HepG2 (cell line): ENCODE results near the gene SRSF4. TPM values are rescaled to one million over a fixed set of nuclear protein-coding genes. Genes with fewer than 3 reads are reported as not detected.

Experiments
- ARHGAP35 ChIP-seq: sonication (generic); formaldehyde crosslinking; IDR thresholded peaks from 2 replicates; pipeline ENCODE4 v1.9.0; 2022; ENCODE audit warnings: mild to moderate bottlenecking, inconsistent platforms, moderate library complexity, missing genetic modification reagents, borderline replicate concordance
- ATF7-NPFF ChIP-seq: sonication (generic); formaldehyde crosslinking; IDR thresholded peaks from 2 replicates; pipeline ENCODE4 v1.8.1; 2023; ENCODE audit warnings: mild to moderate bottlenecking, low read depth, missing genetic modification reagents, moderate library complexity
- ELF1 ChIP-seq: sonication (generic); formaldehyde crosslinking; IDR thresholded peaks from 2 replicates; pipeline ENCODE4 v1.4.0; 2020; ENCODE audit warnings: missing genetic modification reagents
- GFI1 ChIP-seq: sonication (generic); formaldehyde crosslinking; IDR thresholded peaks from 2 replicates; pipeline ENCODE4 v1.5.0; 2020; ENCODE audit warnings: missing genetic modification reagents, mild to moderate bottlenecking, borderline replicate concordance
- HNRNPUL1 ChIP-seq: fragments of 200-400 bp; formaldehyde crosslinking; IDR thresholded peaks from 2 replicates; pipeline ENCODE4 v1.6.1; 2017; ENCODE audit warnings: low read depth, mild to moderate bottlenecking, low read length, moderate library complexity
- HOXA9 ChIP-seq: sonication (generic); formaldehyde crosslinking; IDR thresholded peaks from 2 replicates; pipeline ENCODE4 v1.8.1; 2022; ENCODE audit warnings: missing genetic modification reagents, mild to moderate bottlenecking, moderate library complexity, borderline replicate concordance
- KDM6A ChIP-seq: IDR thresholded peaks from 2 replicates; pipeline ENCODE4 v1.6.1; 2016; ENCODE audit warnings: low read depth
- NR0B2 ChIP-seq: sonication (generic); formaldehyde crosslinking; IDR thresholded peaks from 2 replicates; pipeline ENCODE4 v1.4.0; 2020; ENCODE audit warnings: mild to moderate bottlenecking, missing genetic modification reagents
- POLR2G ChIP-seq: fragments of 200-400 bp; formaldehyde crosslinking; IDR thresholded peaks from 2 replicates; pipeline ENCODE4 v1.6.1; 2018; ENCODE audit warnings: mild to moderate bottlenecking, low read depth, low read length, moderate library complexity
- RXRA ChIP-seq: sonication (generic); formaldehyde crosslinking; IDR thresholded peaks from 2 replicates; pipeline ENCODE4 v1.5.1; 2020; ENCODE audit warnings: missing genetic modification reagents
- RXRB ChIP-seq: IDR thresholded peaks from 2 replicates; pipeline ENCODE4 v1.6.1; 2016; ENCODE audit warnings: borderline replicate concordance, missing genetic modification reagents, missing compliant biosample characterization
- TIGD3 ChIP-seq: sonication (generic); formaldehyde crosslinking; IDR thresholded peaks from 2 replicates; pipeline ENCODE4 v1.5.1; 2020; ENCODE audit warnings: mild to moderate bottlenecking, missing genetic modification reagents, borderline replicate concordance
- TSC22D2 ChIP-seq: sonication (generic); formaldehyde crosslinking; IDR thresholded peaks from 2 replicates; pipeline ENCODE4 v1.5.1; 2020; ENCODE audit warnings: missing genetic modification reagents, mild to moderate bottlenecking, borderline replicate concordance
- U2AF2 ChIP-seq: fragments of 200-400 bp; formaldehyde crosslinking; IDR thresholded peaks from 2 replicates; pipeline ENCODE4 v1.6.1; 2017; ENCODE audit warnings: low read depth, mild to moderate bottlenecking, low read length
- ZBTB25 ChIP-seq: IDR thresholded peaks from 2 replicates; pipeline ENCODE4 v1.6.1; 2018; ENCODE audit warnings: missing genetic modification reagents
- ZNF333 ChIP-seq: sonication (generic); formaldehyde crosslinking; IDR thresholded peaks from 2 replicates; pipeline ENCODE4 v1.4.0; 2020; ENCODE audit warnings: mild to moderate bottlenecking, missing genetic modification reagents, borderline replicate concordance
- ZNF383 ChIP-seq: sonication (generic); formaldehyde crosslinking; IDR thresholded peaks from 2 replicates; pipeline ENCODE4 v1.4.0; 2020; ENCODE audit warnings: missing genetic modification reagents, mild to moderate bottlenecking, borderline replicate concordance
- polyA plus RNA-seq, 8 experiments: library from polyadenylated mRNA; depleted of rRNA in 3 of 8; stranded (reverse) in 7 of 8; unstranded in 1 of 8; fragments of >200 nt; fragmentation: Illumina TruSeq in 4 of 8; extraction: Trizol in 4 of 8; gene quantifications; 2 replicates each; pipeline versions ENCODE4 v1.2.1 to v1.2.3, GENCODE V29; 2011 to 2016; ENCODE audit warnings: low read depth in 4 of 8, missing spikeins in 1 of 8, mixed read lengths in 1 of 8; ENCODE audit not compliant: insufficient read depth in 1 of 8
- total RNA-seq, 5 experiments: library from RNA; depleted of rRNA; stranded (reverse); fragments of >200 nt; fragmentation: Illumina TruSeq; extraction: Trizol; gene quantifications; 2 replicates each; pipeline ENCODE4 v1.2.3, GENCODE V29; 2016; ENCODE audit warnings: low read depth in 1 of 5
- TF ChIP-seq, protein P1 (sequence below): sonication (generic); formaldehyde crosslinking; IDR thresholded peaks from 2 replicates; pipeline ENCODE4 v1.5.1; 2020; ENCODE audit warnings: missing genetic modification reagents, mild to moderate bottlenecking, borderline replicate concordance
- TF ChIP-seq, protein P2 (sequence below): sonication (generic); formaldehyde crosslinking; IDR thresholded peaks from 2 replicates; pipeline ENCODE4 v1.8.1; 2022; ENCODE audit warnings: low read depth, mild to moderate bottlenecking, missing genetic modification reagents

SRSF4 gene
- total and polyA plus RNA-seq, 2 of the 13 experiments (the other 11 are each of a cell fraction or from before 2014, with no cell fraction given): 37.7 to 50.9 TPM

DNA sequence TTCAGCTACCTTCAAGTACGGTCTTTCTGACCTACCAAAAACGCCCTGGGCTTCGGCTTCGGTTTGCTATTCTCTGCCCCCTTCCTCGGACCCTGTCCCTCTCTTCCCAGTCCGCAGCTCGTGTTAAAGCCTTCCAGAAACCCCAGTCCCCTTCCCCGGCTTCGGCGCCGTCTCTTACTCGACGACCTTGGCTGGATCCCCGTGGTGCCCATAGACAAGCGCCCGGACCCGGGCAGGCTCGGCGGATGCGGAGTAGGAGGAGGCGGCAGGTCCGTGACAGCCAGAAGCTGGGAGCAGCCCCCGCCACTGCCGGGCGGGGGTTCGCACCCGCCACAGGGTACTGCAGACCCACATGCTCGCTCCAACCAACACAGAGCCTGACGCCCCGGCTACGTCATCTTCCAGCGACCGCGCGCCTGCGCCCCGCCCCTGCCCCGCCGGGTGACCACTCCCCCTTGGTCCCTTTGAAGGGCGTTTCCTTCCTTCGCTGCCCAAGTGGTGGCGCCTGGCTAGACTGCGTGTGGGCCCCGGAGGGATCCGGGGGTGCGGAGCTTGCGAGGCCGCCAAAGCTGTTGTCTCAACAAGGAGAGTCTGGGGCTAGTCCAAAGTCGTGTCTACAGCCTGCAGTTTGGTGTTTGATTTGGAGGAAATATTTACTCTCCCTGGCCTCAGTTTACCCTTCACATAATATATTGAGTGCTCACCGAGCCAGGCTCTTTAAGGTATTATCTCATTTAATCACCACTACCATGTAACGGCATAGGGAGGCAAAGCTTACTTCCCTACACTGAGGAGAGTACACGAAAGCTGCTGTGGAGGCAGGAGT, 49.1 kb upstream of the SRSF4 start, which contains the start of gene MECR (continued):
- TF ChIP-seq ELF1 (CRISPR knock-in tag): peak; percentile 69
- no peak for TF ChIP-seq HOXA9
- TF ChIP-seq KDM6A: no peak
- no peak for TF ChIP-seq ZNF383
- TF ChIP-seq GFI1 (CRISPR knock-in tag): no peak
- TF ChIP-seq RXRA (CRISPR knock-in tag): no peak; the same call in 1 of the 2 replicates
- peak; percentile 33; the same call in 1 of the 2 replicates for TF ChIP-seq RXRB (CRISPR knock-in tag)
- no peak for TF ChIP-seq U2AF2
- TF ChIP-seq HNRNPUL1: no peak
- TF ChIP-seq ATF7-NPFF: peak; percentile 78; the same call in 1 of the 2 replicates
- TF ChIP-seq, protein P1, sequence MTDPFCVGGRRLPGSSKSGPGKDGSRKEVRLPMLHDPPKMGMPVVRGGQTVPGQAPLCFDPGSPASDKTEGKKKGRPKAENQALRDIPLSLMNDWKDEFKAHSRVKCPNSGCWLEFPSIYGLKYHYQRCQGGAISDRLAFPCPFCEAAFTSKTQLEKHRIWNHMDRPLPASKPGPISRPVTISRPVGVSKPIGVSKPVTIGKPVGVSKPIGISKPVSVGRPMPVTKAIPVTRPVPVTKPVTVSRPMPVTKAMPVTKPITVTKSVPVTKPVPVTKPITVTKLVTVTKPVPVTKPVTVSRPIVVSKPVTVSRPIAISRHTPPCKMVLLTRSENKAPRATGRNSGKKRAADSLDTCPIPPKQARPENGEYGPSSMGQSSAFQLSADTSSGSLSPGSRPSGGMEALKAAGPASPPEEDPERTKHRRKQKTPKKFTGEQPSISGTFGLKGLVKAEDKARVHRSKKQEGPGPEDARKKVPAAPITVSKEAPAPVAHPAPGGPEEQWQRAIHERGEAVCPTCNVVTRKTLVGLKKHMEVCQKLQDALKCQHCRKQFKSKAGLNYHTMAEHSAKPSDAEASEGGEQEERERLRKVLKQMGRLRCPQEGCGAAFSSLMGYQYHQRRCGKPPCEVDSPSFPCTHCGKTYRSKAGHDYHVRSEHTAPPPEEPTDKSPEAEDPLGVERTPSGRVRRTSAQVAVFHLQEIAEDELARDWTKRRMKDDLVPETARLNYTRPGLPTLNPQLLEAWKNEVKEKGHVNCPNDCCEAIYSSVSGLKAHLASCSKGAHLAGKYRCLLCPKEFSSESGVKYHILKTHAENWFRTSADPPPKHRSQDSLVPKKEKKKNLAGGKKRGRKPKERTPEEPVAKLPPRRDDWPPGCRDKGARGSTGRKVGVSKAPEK (CRISPR knock-in tag): no peak
- no peak for TF ChIP-seq TSC22D2 (CRISPR knock-in tag)
- TF ChIP-seq ARHGAP35 (CRISPR knock-in tag): no peak; the same call in 1 of the 2 replicates
- TF ChIP-seq NR0B2 (CRISPR knock-in tag): peak; percentile 86; the same call in 1 of the 2 replicates
- peak; percentile 82 for TF ChIP-seq ZBTB25 (CRISPR knock-in tag)
- TF ChIP-seq TIGD3 (CRISPR knock-in tag): no peak
- TF ChIP-seq POLR2G: peak; percentile 88
- TF ChIP-seq ZNF333 (CRISPR knock-in tag): peak; percentile 64; the same call in 1 of the 2 replicates
- TF ChIP-seq, protein P2, sequence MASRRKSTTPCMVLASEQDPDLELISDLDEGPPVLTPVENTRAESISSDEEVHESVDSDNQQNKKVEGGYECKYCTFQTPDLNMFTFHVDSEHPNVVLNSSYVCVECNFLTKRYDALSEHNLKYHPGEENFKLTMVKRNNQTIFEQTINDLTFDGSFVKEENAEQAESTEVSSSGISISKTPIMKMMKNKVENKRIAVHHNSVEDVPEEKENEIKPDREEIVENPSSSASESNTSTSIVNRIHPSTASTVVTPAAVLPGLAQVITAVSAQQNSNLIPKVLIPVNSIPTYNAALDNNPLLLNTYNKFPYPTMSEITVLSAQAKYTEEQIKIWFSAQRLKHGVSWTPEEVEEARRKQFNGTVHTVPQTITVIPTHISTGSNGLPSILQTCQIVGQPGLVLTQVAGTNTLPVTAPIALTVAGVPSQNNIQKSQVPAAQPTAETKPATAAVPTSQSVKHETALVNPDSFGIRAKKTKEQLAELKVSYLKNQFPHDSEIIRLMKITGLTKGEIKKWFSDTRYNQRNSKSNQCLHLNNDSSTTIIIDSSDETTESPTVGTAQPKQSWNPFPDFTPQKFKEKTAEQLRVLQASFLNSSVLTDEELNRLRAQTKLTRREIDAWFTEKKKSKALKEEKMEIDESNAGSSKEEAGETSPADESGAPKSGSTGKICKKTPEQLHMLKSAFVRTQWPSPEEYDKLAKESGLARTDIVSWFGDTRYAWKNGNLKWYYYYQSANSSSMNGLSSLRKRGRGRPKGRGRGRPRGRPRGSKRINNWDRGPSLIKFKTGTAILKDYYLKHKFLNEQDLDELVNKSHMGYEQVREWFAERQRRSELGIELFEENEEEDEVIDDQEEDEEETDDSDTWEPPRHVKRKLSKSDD (CRISPR knock-in tag): no peak
